ENCODE measurements around the gene KRT28.
"Not testable (repeated sequence)": the region's sequence is repeated elsewhere in the genome, so short reads cannot be mapped to it uniquely, and the experiment has no call there.

The KRT28 gene

GRCh38 chr17:40760105-40761016 is 39.4 kb downstream of the KRT28 start:
- in situ Hi-C loops (cut with HindIII; ENCODE audit: low pct_unique_long_range_greater_than_20kb, low sequenced_read_pairs), result no loop called here
- DNase-seq (ENCODE audit: low read depth in 1 of 2, low spot score in 1 of 2), result no peak
- no peak for TF ChIP-seq JUND (IDR thresholded peaks at IDR 0.05; ENCODE audit: low read depth)

- TF ChIP-seq JUND (IDR thresholded peaks at IDR 0.05; ENCODE audit: low read depth), result no peak
- in situ Hi-C loops (cut with HindIII; ENCODE audit: low pct_unique_long_range_greater_than_20kb, low sequenced_read_pairs), result no loop called here
- DNase-seq (ENCODE audit: low read depth in 1 of 2, low spot score in 1 of 2), result no peak
These were observed 44.5 kb downstream of the KRT28 start, which contains the start of gene KRT25 for GRCh38 chr17:40755231-40755630. Gene KRT25 (minus strand): TSS chr17:40755331. CDS start chr17:40755271, 60 bp downstream.

- DNase-seq (ENCODE audit: low read depth in 1 of 2, low spot score in 1 of 2), result no peak
- no peak for TF ChIP-seq JUND (IDR thresholded peaks at IDR 0.05; ENCODE audit: low read depth)
- in situ Hi-C loops (cut with HindIII; ENCODE audit: low pct_unique_long_range_greater_than_20kb, low sequenced_read_pairs), result no loop called here
These were observed 46.0 kb downstream of the KRT28 start for GRCh38 chr17:40753804-40754203.

GRCh38 chr17:40751065-40751464 is 48.7 kb downstream of the KRT28 start:
- in situ Hi-C loops (cut with HindIII; ENCODE audit: low pct_unique_long_range_greater_than_20kb, low sequenced_read_pairs), result no loop called here
- DNase-seq (ENCODE audit: low read depth in 1 of 2, low spot score in 1 of 2), result no peak
- no peak for TF ChIP-seq JUND (IDR thresholded peaks at IDR 0.05; ENCODE audit: low read depth)

- no peak for TF ChIP-seq JUND (IDR thresholded peaks at IDR 0.05; ENCODE audit: low read depth)
- in situ Hi-C loops (cut with HindIII; ENCODE audit: low pct_unique_long_range_greater_than_20kb, low sequenced_read_pairs), result no loop called here
- no peak for DNase-seq (ENCODE audit: low read depth in 1 of 2, low spot score in 1 of 2)
These were observed 49.4 kb downstream of the KRT28 start for GRCh38 chr17:40750391-40750790.

- in situ Hi-C loops (cut with HindIII; ENCODE audit: low pct_unique_long_range_greater_than_20kb, low sequenced_read_pairs); DNase-seq (ENCODE audit: low read depth in 1 of 2, low spot score in 1 of 2): not testable (repeated sequence)
These were observed 51.1 kb downstream of the KRT28 start for GRCh38 chr17:40748666-40749065.
